Erythroblast (primary cell): Measurements from ENCODE around the gene JCHAIN.

ENCODE experiments used
- GATA1 ChIP-seq: IDR thresholded peaks from 2 replicates; pipeline ENCODE4 v1.6.1; 2011; ENCODE audit warnings: low read depth, mild to moderate bottlenecking, control low read depth, low read length, moderate library complexity
- POLR2A ChIP-seq: IDR thresholded peaks from 2 replicates; pipeline ENCODE4 v1.6.1; 2011; ENCODE audit warnings: mild to moderate bottlenecking, low read length

- TF ChIP-seq POLR2A, result no peak
- TF ChIP-seq GATA1, result no peak
Observed at GRCh38 chr4:70706516-70706915, 40.2 kb upstream of the JCHAIN start.
